Breast epithelium (tissue), 3 donors: ENCODE measurements around the gene NRDE2.

Experiments
- CTCF ChIP-seq, 3 donors: fragments of 450-650 bp; IDR thresholded peaks; one replicate each; pipeline ENCODE4 v1.5.1; 2016 to 2017; ENCODE audit warnings: antibody characterized with exemption in 3 of 3, mild to moderate bottlenecking in 3 of 3, moderate library complexity in 3 of 3
- POLR2A ChIP-seq: fragments of 450-650 bp; IDR thresholded peaks from one replicate; pipeline ENCODE4 v1.6.1; 2016; ENCODE audit warnings: antibody characterized with exemption, mild to moderate bottlenecking, moderate library complexity
- POLR2AphosphoS5 ChIP-seq, 3 donors: sonication (generic); formaldehyde crosslinking; IDR thresholded peaks; one replicate each; pipeline ENCODE4 v1.6.1; 2017; ENCODE audit warnings: antibody characterized with exemption in 3 of 3

- TF ChIP-seq CTCF (IDR thresholded peaks at IDR 0.05) = no peak
- no peak for TF ChIP-seq POLR2A
- TF ChIP-seq POLR2AphosphoS5 (IDR thresholded peaks at IDR 0.05) = no peak
Observed at GRCh38 chr14:90348270-90348669, 16.5 kb upstream of the NRDE2 start.
